ENCODE data around the gene ACY1. TPM values are rescaled to one million over a fixed set of nuclear protein-coding genes. Genes with fewer than 3 reads are reported as not detected.

The ACY1 gene
- total and polyA plus RNA-seq, 2 of the 13 experiments (the other 11 are each of a cell fraction or from before 2014, with no cell fraction given), result 113 to 162 TPM

GRCh38 chr3:51974963-51975851 is 8.1 kb upstream of the ACY1 start, which contains the start of gene ABHD14A (continued):
- TF ChIP-seq GMEB1 (CRISPR knock-in tag; IDR thresholded peaks at IDR 0.05; ENCODE audit: borderline replicate concordance) (peak; percentile 13; the same call in 1 of the 2 replicates), NPAS2 (CRISPR knock-in tag; IDR thresholded peaks at IDR 0.05; ENCODE audit: borderline replicate concordance) (no peak), PRDM15 (CRISPR knock-in tag; IDR thresholded peaks at IDR 0.05) (no peak), ZNF451 (CRISPR knock-in tag; IDR thresholded peaks at IDR 0.05) (no peak), ZBTB4 (CRISPR knock-in tag; IDR thresholded peaks at IDR 0.05; ENCODE audit: borderline replicate concordance) (no peak), ZFP82 (CRISPR knock-in tag; IDR thresholded peaks at IDR 0.05; ENCODE audit: borderline replicate concordance) (0 out of 2 replicates have a peak, but pooled peaks have one; percentile 4), JUND (CRISPR knock-in tag; IDR thresholded peaks at IDR 0.05) (no peak), SOX5 (CRISPR knock-in tag; IDR thresholded peaks at IDR 0.05; ENCODE audit: borderline replicate concordance) (no peak), ZNF777 (CRISPR knock-in tag; IDR thresholded peaks at IDR 0.05) (peak; percentile 4; the same call in 1 of the 2 replicates), ARNT2 (CRISPR knock-in tag; IDR thresholded peaks at IDR 0.05; ENCODE audit: low read depth) (no peak), KMT2A (CRISPR knock-in tag; IDR thresholded peaks at IDR 0.05) (no peak), ZNF776 (CRISPR knock-in tag; IDR thresholded peaks at IDR 0.05) (peak; percentile 51; the same call in 1 of the 2 replicates), ZSCAN25 (CRISPR knock-in tag; IDR thresholded peaks at IDR 0.05) (peak; percentile 18; the same call in 1 of the 2 replicates), AKAP8 (CRISPR knock-in tag; IDR thresholded peaks at IDR 0.05) (peak; percentile 76; the same call in 1 of the 2 replicates), ZNF570 (CRISPR knock-in tag; IDR thresholded peaks at IDR 0.05; ENCODE audit: borderline replicate concordance) (no peak), ZNF24 (IDR thresholded peaks at IDR 0.05) (no peak)
- TF ChIP-seq, protein P1, sequence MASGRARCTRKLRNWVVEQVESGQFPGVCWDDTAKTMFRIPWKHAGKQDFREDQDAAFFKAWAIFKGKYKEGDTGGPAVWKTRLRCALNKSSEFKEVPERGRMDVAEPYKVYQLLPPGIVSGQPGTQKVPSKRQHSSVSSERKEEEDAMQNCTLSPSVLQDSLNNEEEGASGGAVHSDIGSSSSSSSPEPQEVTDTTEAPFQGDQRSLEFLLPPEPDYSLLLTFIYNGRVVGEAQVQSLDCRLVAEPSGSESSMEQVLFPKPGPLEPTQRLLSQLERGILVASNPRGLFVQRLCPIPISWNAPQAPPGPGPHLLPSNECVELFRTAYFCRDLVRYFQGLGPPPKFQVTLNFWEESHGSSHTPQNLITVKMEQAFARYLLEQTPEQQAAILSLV (CRISPR knock-in tag; IDR thresholded peaks at IDR 0.05; ENCODE audit: borderline replicate concordance), result peak; percentile 66; the same call in 1 of the 2 replicates
- TF ChIP-seq, protein P2, sequence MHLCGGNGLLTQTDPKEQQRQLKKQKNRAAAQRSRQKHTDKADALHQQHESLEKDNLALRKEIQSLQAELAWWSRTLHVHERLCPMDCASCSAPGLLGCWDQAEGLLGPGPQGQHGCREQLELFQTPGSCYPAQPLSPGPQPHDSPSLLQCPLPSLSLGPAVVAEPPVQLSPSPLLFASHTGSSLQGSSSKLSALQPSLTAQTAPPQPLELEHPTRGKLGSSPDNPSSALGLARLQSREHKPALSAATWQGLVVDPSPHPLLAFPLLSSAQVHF (CRISPR knock-in tag; IDR thresholded peaks at IDR 0.05), result no peak

All from HepG2 (cell line).